AG10803 (cell line): ENCODE data around the gene CNTD1.
A peak's percentile ranks its signal among the peaks of the same experiment; 100 is the strongest.

ENCODE experiments used
- DNase-seq: peaks from one replicate; pipeline ENCODE4 v3.0.0; 2010; ENCODE audit warnings: low read depth
- H3K4me3 ChIP-seq: 2 replicates; pipeline ENCODE4 v1.5.1; 2011; ENCODE audit warnings: mild to moderate bottlenecking, low read length, control low read depth
- CTCF ChIP-seq: conservative IDR thresholded peaks from 2 replicates; pipeline ENCODE4 v1.5.1; 2011; ENCODE audit warnings: mild to moderate bottlenecking, low read length, control low read depth, inconsistent platforms

Gene CNTD1

GRCh38 chr17:42814633-42815399 is 16.2 kb downstream of the CNTD1 start:
- peak; percentile 95 for DNase-seq
- H3K4me3 ChIP-seq = no peak overlapping the region; the same call in 1 of the 2 replicates
- TF ChIP-seq CTCF = no peak

GRCh38 chr17:42817866-42818265 is 19.2 kb downstream of the CNTD1 start:
- no peak for TF ChIP-seq CTCF
- peak; percentile 55 for DNase-seq
- no peak overlapping the region for H3K4me3 ChIP-seq

GRCh38 chr17:42818379-42818778 is 19.7 kb downstream of the CNTD1 start:
- no peak overlapping the region for H3K4me3 ChIP-seq
- no peak for TF ChIP-seq CTCF
- peak; percentile 36 for DNase-seq

- peak; percentile 38 for DNase-seq
- no peak overlapping the region for H3K4me3 ChIP-seq
- TF ChIP-seq CTCF = peak; percentile 64
Observed at GRCh38 chr17:42819939-42820535, 21.4 kb downstream of the CNTD1 start.

- no peak for TF ChIP-seq CTCF
- DNase-seq = no peak
- no peak overlapping the region for H3K4me3 ChIP-seq
Observed at GRCh38 chr17:42821176-42821575, 22.5 kb downstream of the CNTD1 start.

- DNase-seq = no peak
- H3K4me3 ChIP-seq = no peak overlapping the region
Observed at GRCh38 chr17:42827472-42827871, 28.8 kb downstream of the CNTD1 start.

More at GRCh38 chr17:42827472-42827871, 28.8 kb downstream of the CNTD1 start:
- no peak for TF ChIP-seq CTCF
